ENCODE results near the gene NRN1.
A peak's percentile ranks its signal among the peaks of the same experiment; 100 is the strongest.

The NRN1 gene, protein sequence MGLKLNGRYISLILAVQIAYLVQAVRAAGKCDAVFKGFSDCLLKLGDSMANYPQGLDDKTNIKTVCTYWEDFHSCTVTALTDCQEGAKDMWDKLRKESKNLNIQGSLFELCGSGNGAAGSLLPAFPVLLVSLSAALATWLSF

DNA sequence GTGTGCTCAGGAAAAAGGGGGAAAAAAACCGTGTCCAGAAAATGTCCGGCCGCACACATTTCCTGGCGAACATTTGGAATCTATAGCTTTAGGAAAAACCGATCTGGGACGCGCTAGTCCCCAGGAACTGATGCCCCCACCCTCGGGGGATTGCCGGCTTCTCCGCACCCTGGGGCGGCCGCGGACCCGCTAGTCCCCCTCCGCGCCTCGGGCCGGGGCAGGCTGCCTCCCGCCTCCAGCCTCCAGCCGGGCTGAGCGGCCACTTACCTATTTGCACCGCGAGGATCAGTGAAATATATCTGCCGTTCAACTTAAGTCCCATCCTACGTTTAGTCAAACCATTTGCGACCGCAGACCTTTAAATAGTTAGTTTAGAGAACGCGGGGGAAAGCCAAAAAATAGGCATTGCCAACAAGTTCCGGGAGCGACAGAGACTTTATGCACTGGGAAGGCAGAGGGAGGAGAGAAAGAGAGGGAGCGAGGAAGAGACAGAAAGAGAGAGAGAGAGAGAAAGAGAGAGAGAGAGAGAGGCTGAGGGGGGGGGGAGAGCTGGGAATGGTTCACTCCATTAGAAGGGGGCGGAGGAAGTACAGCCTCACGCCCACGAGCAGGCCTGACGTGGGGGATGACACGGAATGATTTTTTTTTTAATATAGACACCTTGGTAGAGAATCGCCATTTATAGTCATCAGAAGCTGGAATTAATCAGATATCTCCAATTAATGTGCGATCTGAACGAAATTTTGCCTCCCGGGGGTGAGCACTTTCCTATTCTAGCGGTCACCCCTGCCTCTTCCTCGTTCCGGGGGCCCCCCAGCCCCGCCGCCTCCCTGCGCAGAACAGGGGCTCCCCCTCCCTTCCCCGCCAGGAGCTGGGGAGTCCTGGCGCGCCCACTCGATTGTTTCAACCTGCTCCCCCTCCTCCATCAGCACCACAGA, at the start of gene NRN1:
Gene NRN1 (minus strand): TSS at position 498 of the 938 bp plus-strand sequence. CDS start 176 bp downstream, at position 322.
- peak within 1 kb of the TSS; percentile 87 for H3K4me3 ChIP-seq (ENCODE audit: low read depth, low read length)
- ChIA-PET POLR2A (interaction anchor here (1.1 to 1.8 kb wide), 2 partner anchors 8 to 254 kb away, joined by 3 to 11 read pairs; no protein-coding TSS in a partner anchor), CTCF (interaction anchor here (0.7 to 2.5 kb wide), 6 partner anchors 9 to 863 kb away, joined by 3 to 12 read pairs (median 4); no protein-coding TSS in a partner anchor)
- no peak for DNase-seq (ENCODE audit: low read depth, low spot score)
- TF ChIP-seq, protein P1, sequence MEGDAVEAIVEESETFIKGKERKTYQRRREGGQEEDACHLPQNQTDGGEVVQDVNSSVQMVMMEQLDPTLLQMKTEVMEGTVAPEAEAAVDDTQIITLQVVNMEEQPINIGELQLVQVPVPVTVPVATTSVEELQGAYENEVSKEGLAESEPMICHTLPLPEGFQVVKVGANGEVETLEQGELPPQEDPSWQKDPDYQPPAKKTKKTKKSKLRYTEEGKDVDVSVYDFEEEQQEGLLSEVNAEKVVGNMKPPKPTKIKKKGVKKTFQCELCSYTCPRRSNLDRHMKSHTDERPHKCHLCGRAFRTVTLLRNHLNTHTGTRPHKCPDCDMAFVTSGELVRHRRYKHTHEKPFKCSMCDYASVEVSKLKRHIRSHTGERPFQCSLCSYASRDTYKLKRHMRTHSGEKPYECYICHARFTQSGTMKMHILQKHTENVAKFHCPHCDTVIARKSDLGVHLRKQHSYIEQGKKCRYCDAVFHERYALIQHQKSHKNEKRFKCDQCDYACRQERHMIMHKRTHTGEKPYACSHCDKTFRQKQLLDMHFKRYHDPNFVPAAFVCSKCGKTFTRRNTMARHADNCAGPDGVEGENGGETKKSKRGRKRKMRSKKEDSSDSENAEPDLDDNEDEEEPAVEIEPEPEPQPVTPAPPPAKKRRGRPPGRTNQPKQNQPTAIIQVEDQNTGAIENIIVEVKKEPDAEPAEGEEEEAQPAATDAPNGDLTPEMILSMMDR (IDR thresholded peaks at IDR 0.05; ENCODE audit: insufficient read depth, low read length, missing control alignments): no peak

DNA sequence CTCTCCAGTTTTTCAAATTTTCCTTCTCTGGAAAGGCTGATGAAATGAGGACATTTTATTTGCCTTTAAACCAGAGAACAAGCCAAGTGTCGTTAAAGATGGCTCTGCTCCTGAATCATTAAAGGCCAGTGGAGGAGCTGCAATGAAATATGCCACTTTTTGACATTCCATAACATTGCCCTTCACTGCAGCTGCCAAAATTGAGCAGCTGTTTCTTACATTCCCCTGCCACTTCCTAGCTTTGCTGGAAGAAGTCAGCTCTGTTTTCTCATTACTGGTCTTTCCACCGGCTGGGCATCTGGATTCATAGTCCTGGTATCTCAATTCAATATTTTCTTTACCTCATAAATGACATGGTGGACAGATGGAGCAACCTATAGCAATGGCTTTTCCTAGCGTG, 45.5 kb upstream of the NRN1 start:
- no peak for DNase-seq (ENCODE audit: low read depth, low spot score)
- ChIA-PET POLR2A (no interaction called here), CTCF (no interaction called here)
- no peak overlapping the region for H3K4me3 ChIP-seq (ENCODE audit: low read depth, low read length)
- TF ChIP-seq, protein P1 (IDR thresholded peaks at IDR 0.05; ENCODE audit: insufficient read depth, low read length, missing control alignments): no peak

DNA sequence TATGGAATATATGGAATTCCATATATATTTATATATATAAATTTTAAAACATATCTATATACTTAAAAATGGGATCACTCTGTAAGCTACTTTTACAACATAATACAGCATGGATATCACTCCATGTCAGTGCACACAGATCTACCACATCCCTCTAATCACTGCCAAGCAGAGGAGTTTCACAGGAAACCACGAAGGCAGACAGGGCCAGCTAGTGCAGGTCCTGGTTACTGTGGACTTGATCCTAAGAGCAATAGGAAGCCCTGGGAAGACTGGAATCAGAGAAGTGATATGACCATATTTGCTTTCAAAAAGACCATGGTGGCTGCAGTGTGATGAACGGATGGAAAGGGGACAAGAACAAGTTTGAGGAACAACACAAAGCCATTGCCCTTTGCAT, 40.0 kb upstream of the NRN1 start:
- H3K4me3 ChIP-seq (ENCODE audit: low read depth, low read length): no peak overlapping the region
- ChIA-PET POLR2A (no interaction called here), CTCF (no interaction called here)
- TF ChIP-seq, protein P1 (IDR thresholded peaks at IDR 0.05; ENCODE audit: insufficient read depth, low read length, missing control alignments): no peak
- DNase-seq (ENCODE audit: low read depth, low spot score): no peak

DNA sequence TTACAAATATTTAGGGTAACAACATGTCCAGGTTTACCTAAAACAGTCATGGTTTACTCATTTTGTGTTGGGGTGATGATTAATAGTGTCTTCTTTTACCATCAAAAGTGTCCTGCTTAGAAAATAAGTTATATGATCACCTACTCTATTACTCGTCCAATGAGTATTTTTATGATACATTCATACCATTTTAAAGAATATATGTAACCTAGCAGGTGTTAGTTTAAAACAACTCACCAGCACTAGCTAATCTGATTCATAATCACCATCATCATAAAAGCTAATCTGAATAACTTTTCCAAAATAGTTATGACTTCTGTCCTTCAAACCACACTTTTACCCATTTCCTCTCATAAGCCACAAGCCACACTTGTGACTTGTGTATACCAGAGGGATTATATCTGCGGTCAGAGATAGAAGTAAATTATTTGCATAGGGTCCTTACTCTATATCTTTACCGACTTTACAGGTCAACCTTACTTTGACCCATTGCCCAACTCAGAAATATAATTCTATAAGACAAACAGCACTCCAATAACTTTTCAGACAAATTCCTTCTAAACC, 33.3 kb upstream of the NRN1 start:
- POLR2A ChIA-PET: no interaction called here
- DNase-seq (ENCODE audit: low read depth, low spot score): no peak
- TF ChIP-seq, protein P1 (IDR thresholded peaks at IDR 0.05; ENCODE audit: insufficient read depth, low read length, missing control alignments): no peak
- CTCF ChIA-PET: interaction anchor here (0.8 kb wide), 1 partner anchor 16 kb away, joined by 3 read pairs; no protein-coding TSS in a partner anchor
- no peak overlapping the region for H3K4me3 ChIP-seq (ENCODE audit: low read depth, low read length)

DNA sequence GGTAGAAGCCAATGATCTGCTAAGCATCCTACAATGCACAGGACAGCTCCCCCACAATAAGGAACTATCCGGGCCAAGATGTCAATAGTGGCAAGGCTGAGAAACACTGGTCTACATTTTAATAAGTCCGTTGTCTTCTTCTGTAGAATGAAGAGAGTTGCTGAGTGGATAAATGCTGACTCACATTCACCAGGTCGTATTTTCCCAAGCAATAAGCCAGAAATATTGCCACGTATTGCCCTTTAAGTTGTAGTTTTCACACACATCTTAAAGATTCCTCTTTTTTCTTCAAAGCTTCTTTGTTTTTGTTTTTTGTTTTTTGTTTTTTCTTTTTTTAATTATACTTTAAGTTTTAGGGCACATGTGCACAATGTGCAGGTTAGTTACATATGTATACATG, 30.5 kb upstream of the NRN1 start:
- CTCF ChIA-PET: interaction anchor here (1.0 kb wide), 1 partner anchor 20 kb away, joined by 3 read pairs; no protein-coding TSS in a partner anchor
- TF ChIP-seq, protein P1 (IDR thresholded peaks at IDR 0.05; ENCODE audit: insufficient read depth, low read length, missing control alignments): no peak
- no peak overlapping the region for H3K4me3 ChIP-seq (ENCODE audit: low read depth, low read length)
- DNase-seq (ENCODE audit: low read depth, low spot score): no peak
- POLR2A ChIA-PET: no interaction called here

DNA sequence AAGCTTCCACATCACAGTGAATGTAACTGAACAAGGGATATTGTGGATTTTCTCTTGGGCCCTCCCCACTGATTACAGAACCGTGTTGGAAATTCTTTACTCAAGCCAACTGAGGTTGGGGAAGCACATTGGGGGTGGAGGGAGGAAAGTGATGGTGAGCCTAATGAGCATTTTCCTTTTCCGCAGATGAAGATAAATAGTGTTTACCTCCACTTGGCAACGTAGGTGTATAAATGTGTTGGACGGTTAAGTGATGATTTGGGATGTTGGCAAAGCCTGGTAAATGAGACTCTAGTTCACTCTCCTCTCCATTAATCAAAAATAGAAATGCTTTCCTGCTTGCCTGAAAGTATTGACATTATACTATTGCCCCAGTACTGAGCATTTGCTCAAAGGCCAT, 27.1 kb upstream of the NRN1 start:
- TF ChIP-seq, protein P1 (IDR thresholded peaks at IDR 0.05; ENCODE audit: insufficient read depth, low read length, missing control alignments): no peak
- ChIA-PET CTCF (no interaction called here), POLR2A (no interaction called here)
- H3K4me3 ChIP-seq (ENCODE audit: low read depth, low read length): no peak overlapping the region
- DNase-seq (ENCODE audit: low read depth, low spot score): no peak

Measured in AG04449 (cell line).